CD4-positive, alpha-beta memory T cell (primary cell): ENCODE data around the gene SON. TPM values are rescaled to one million over a fixed set of nuclear protein-coding genes. Genes with fewer than 3 reads are reported as not detected.

Experiments used
- CTCF ChIA-PET: fragments of 350-600 bp; sonication (Branson Sonifier 250); formaldehyde crosslinking; loops from one replicate; lab custom pipeline; 2021; ENCODE audit warnings: inconsistent platforms; ENCODE audit not compliant: partially characterized antibody; lab: Charles Lee
- POLR2A ChIA-PET: fragments of 350-600 bp; sonication (Branson Sonifier 250); formaldehyde crosslinking; loops from one replicate; lab custom pipeline; 2021; ENCODE audit not compliant: partially characterized antibody; lab: Charles Lee
- DNase-seq, 5 donors: peaks; one replicate each; pipeline versions ENCODE4 v3.0.0 to v3.0.0-alpha.2; 2020 to 2022; ENCODE audit warnings: mixed read lengths in 1 of 5
- H3K27ac ChIP-seq: one replicate; pipeline ENCODE4 v1.7.0; 2013; ENCODE audit warnings: low read depth, low read length
- H3K27me3 ChIP-seq: 2 replicates; pipeline ENCODE4 v1.7.0; 2013; ENCODE audit warnings: mild to moderate bottlenecking, low read length, moderate library complexity; ENCODE audit not compliant: insufficient read depth
- H3K36me3 ChIP-seq: 2 replicates; pipeline ENCODE4 v1.7.0; 2013; ENCODE audit warnings: mild to moderate bottlenecking, low read length, moderate library complexity; ENCODE audit not compliant: insufficient read depth
- H3K4me1 ChIP-seq: 2 replicates; pipeline ENCODE4 v1.7.0; 2013; ENCODE audit warnings: mild to moderate bottlenecking, low read length, moderate library complexity; ENCODE audit not compliant: insufficient read depth
- H3K4me3 ChIP-seq, 2 donors: one replicate each; pipeline ENCODE4 v1.7.0; 2013; ENCODE audit warnings: low read length in 2 of 2, mild to moderate bottlenecking in 1 of 2
- H3K9me3 ChIP-seq, 2 donors: one replicate each; pipeline ENCODE4 v1.7.0; 2013; ENCODE audit warnings: low read length in 2 of 2, control low read depth in 1 of 2; ENCODE audit not compliant: control insufficient read depth in 1 of 2
- H3K27ac Mint-ChIP-seq, 7 donors: one replicate each; pipeline ENCODE4 v1.8.0; 2020 to 2021; ENCODE audit warnings: mixed read lengths in 7 of 7, mild to moderate bottlenecking in 6 of 7, inconsistent platforms in 3 of 7, moderate library complexity in 3 of 7
- H3K27me3 Mint-ChIP-seq, 2 donors: one replicate each; pipeline ENCODE4 v1.8.0; 2020 to 2021; ENCODE audit warnings: mixed read lengths in 2 of 2
- H3K36me3 Mint-ChIP-seq, 2 donors: one replicate each; pipeline ENCODE4 v1.8.0; 2020 to 2021; ENCODE audit warnings: mixed read lengths in 2 of 2, inconsistent platforms in 1 of 2, mild to moderate bottlenecking in 1 of 2
- H3K4me1 Mint-ChIP-seq, 4 donors: one replicate each; pipeline ENCODE4 v1.8.0; 2020 to 2021; ENCODE audit warnings: mixed read lengths in 4 of 4, mild to moderate bottlenecking in 1 of 4
- H3K4me3 Mint-ChIP-seq, 8 donors: one replicate each; pipeline ENCODE4 v1.8.0; 2020 to 2021; ENCODE audit warnings: mixed read lengths in 8 of 8, mild to moderate bottlenecking in 7 of 8, moderate library complexity in 6 of 8, inconsistent platforms in 3 of 8
- H3K9me3 Mint-ChIP-seq, 8 donors: one replicate each; pipeline ENCODE4 v1.8.0; 2020 to 2021; ENCODE audit warnings: mixed read lengths in 8 of 8, mild to moderate bottlenecking in 5 of 8, inconsistent platforms in 3 of 8, moderate library complexity in 1 of 8
- intact Hi-C: fragments of 100-400 bp; cut with micrococcal nuclease; formaldehyde crosslinking; loops from one replicate; pipeline ENCODE4 v1.15.1; 2023
- polyA plus RNA-seq, 2 donors: library from polyadenylated mRNA; unstranded; fragments of 300-500 nt; fragmentation: Illumina TruSeq; gene quantifications; one replicate each; pipeline ENCODE4 v1.2.3, GENCODE V29; 2021
- total RNA-seq, 2 experiments: library from RNA; stranded (reverse); gene quantifications; one replicate each; pipeline ENCODE4 v1.2.3, GENCODE V29; 2021

SON gene
- total and polyA plus RNA-seq, 4 experiments from 2014 or later = 314 to 639 (median 445) TPM

DNA sequence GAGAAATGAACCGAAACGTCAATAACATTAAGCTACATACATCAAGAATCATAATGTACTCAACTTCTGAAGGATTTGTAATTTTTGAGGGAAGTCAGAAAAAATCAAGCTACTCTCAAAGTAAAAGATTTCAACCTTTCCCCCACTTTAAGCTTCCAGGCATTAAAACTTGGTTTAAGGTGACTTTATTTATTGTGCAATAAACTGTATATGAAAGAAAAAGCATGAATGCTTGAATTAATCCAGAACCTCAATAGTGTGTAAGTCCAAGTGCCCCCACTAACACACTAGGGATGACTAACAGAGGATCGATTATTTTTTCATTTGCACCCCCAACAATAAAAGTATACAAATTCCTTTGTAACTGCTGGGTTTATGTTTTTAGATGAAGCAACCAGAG is 11.8 kb upstream of the SON start:
- Histone ChIP-seq H3K4me1 (no peaks in the 10 kb centered on the region), H3K4me3 (no peak overlapping the region), H3K27ac (no peak overlapping the region), H3K36me3 (peaks cover 70% of the 10 kb centered on the region), H3K27me3 (no peaks in the 10 kb centered on the region), H3K9me3 (no peaks in the 10 kb centered on the region)
- ChIA-PET POLR2A (interaction anchor here (1.4 kb wide), 1 partner anchor 40 kb away, joined by 3 read pairs; the partner anchor contains the start of gene DNAJC28), CTCF (interaction anchor here (1.6 kb wide), 1 partner anchor 75 kb away, joined by 6 read pairs; no protein-coding TSS in a partner anchor)
- Mint-ChIP-seq H3K27me3 (no peaks in the 10 kb centered on the region), H3K9me3 (no peaks in the 10 kb centered on the region), H3K4me3 (no peak overlapping the region), H3K27ac (no peak overlapping the region), H3K36me3 (peaks cover 43 to 77% of the 10 kb centered on the region in 2 donors), H3K4me1 (no peaks in the 10 kb centered on the region)
- intact Hi-C loops = no loop called here
- DNase-seq = no peak

- Mint-ChIP-seq H3K4me1 (peaks cover 12 to 27% (median 22%) of the 10 kb centered on the region in 4 donors), H3K27ac (peak overlapping the region in 4 of 7 donors; percentile 28 to 68 (median 33)), H3K27me3 (no peaks in the 10 kb centered on the region), H3K9me3 (no peaks in the 10 kb centered on the region), H3K4me3 (no peak overlapping the region), H3K36me3 (peaks cover 28 to 58% of the 10 kb centered on the region in 2 donors)
- CTCF ChIA-PET = interaction anchor here (1.1 kb wide), 1 partner anchor 766 kb away, joined by 4 read pairs; the partner anchor contains the start of gene PAXBP1
- Histone ChIP-seq H3K4me1 (peaks cover 19% of the 10 kb centered on the region), H3K4me3 (no peak overlapping the region), H3K27me3 (no peaks in the 10 kb centered on the region), H3K27ac (no peak overlapping the region), H3K36me3 (peaks cover 51% of the 10 kb centered on the region), H3K9me3 (no peaks in the 10 kb centered on the region)
- no peak for DNase-seq
- POLR2A ChIA-PET = no interaction called here
- intact Hi-C loops = no loop called here
Measured at GRCh38 chr21:33537212-33537611, 5.6 kb upstream of the SON start.

- POLR2A ChIA-PET = interaction anchor here (1.0 to 4.7 kb wide), 2 partner anchors 60 to 768 kb away, joined by 4 to 93 read pairs; partner anchors contain the start of genes PAXBP1 and TMEM50B
Measured at GRCh38 chr21:33539616-33540015, 3.2 kb upstream of the SON start.

DNA sequence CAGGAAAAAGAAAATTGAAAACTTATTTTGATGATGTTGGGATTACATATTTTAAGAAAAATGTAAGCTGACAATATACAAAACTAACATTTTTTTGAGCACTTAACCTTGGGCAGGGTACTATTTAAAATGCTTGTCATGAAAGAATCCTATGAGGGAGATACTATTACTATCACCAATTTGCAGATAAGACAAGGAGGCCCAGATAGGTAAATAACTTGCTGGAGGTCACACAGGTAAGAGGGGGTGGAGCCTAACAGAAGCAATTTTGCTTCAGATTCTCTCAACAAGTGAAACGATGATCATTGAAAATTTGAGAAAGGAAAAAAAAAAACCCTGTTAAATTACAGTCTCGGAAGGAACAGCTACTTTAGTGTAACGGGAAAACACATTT is 2.1 kb upstream of the SON start:
- ChIA-PET POLR2A (interaction anchor here (2.3 to 4.7 kb wide), 3 partner anchors 30 to 61 kb away, joined by 8 to 93 read pairs (median 38); partner anchors contain the start of genes DONSON and TMEM50B), CTCF (interaction anchor here (2.1 kb wide), 1 partner anchor 65 kb away, joined by 6 read pairs; no protein-coding TSS in a partner anchor)
- no peaks in the 10 kb centered on the region for H3K9me3 ChIP-seq
- Mint-ChIP-seq H3K4me3 (peak overlapping the region; percentile 69 to 99 (median 90)), H3K4me1 (peaks cover 25 to 58% (median 37%) of the 10 kb centered on the region in 4 donors), H3K36me3 (peaks cover 16 to 54% of the 10 kb centered on the region in 2 donors), H3K9me3 (peaks cover 0 to 4% (median 0%) of the 10 kb centered on the region in 8 donors), H3K27me3 (no peaks in the 10 kb centered on the region), H3K27ac (peak overlapping the region; percentile 54 to 100 (median 91))
- peaks cover 23% of the 10 kb centered on the region for H3K36me3 ChIP-seq
- DNase-seq = no peak
- H3K4me3 ChIP-seq = no peak overlapping the region
- intact Hi-C loops = loop anchor here (5.0 to 10.0 kb wide), 2 partner anchors 156 to 1507 kb away; partner anchors contain the start of gene RUNX1
- peaks cover 38% of the 10 kb centered on the region for H3K4me1 ChIP-seq
- no peaks in the 10 kb centered on the region for H3K27me3 ChIP-seq
- no peak overlapping the region for H3K27ac ChIP-seq

More at GRCh38 chr21:33539616-33540015, 3.2 kb upstream of the SON start:
- Histone ChIP-seq H3K27me3 (no peaks in the 10 kb centered on the region), H3K36me3 (peaks cover 31% of the 10 kb centered on the region), H3K27ac (no peak overlapping the region), H3K4me3 (no peak overlapping the region), H3K4me1 (peaks cover 27% of the 10 kb centered on the region), H3K9me3 (no peaks in the 10 kb centered on the region)
- H3K4me3 Mint-ChIP-seq = no peak overlapping the region
- intact Hi-C loops = loop anchor here (5.0 to 10.0 kb wide), 2 partner anchors 155 to 1508 kb away; partner anchors contain the start of gene RUNX1
- H3K4me1 Mint-ChIP-seq = peaks cover 17 to 49% (median 31%) of the 10 kb centered on the region in 4 donors
- no peak for DNase-seq
- H3K9me3 Mint-ChIP-seq = peaks cover 0 to 4% (median 0%) of the 10 kb centered on the region in 8 donors
- peaks cover 18 to 63% of the 10 kb centered on the region in 2 donors for H3K36me3 Mint-ChIP-seq
- H3K27ac Mint-ChIP-seq = peak overlapping the region in 1 of 7 donors; percentile 31
- no peaks in the 10 kb centered on the region for H3K27me3 Mint-ChIP-seq
- CTCF ChIA-PET = no interaction called here

DNA sequence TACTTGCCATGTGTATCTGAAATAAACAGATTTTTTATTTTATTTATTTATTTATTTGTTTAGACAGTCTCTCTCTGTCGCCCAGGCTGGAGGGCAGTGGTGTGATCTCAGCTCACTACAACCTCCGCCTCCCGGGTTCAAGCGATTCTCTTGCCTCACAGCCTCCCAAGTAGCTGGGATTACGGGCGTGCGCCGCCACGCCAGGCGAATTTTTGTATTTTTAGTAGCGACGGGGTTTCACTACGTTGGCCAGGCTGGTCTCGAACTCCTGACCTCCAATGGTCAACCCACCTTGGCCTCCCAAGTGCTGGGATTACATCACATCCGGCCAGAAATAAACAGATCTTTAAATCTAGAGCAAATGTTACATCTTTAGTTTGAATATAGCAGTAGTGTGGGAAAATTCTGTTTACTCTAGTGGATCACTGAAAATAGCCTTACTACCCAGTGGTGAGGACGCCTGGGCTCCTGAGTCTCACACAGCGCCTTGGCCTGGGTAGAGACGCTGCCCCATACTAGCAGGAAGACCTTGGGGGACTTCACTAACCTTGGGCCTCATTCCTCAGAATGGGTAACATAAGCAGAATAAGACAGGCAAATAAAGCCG is 1.6 kb upstream of the SON start:
- Histone ChIP-seq H3K4me3 (peak overlapping the region; percentile 87 to 96), H3K36me3 (peaks cover 19% of the 10 kb centered on the region), H3K4me1 (peaks cover 43% of the 10 kb centered on the region), H3K27ac (peak overlapping the region; percentile 99), H3K9me3 (no peaks in the 10 kb centered on the region), H3K27me3 (no peaks in the 10 kb centered on the region)
- intact Hi-C loops = loop anchor here (5.0 to 10.0 kb wide), 2 partner anchors 156 to 1506 kb away; partner anchors contain the start of gene RUNX1
- Mint-ChIP-seq H3K27ac (peak overlapping the region; percentile 98 to 100 (median 100)), H3K36me3 (peaks cover 20 to 55% of the 10 kb centered on the region in 2 donors), H3K27me3 (no peaks in the 10 kb centered on the region), H3K4me3 (peak overlapping the region; percentile 96 to 100 (median 98)), H3K4me1 (peaks cover 28 to 63% (median 42%) of the 10 kb centered on the region in 4 donors), H3K9me3 (peaks cover 0 to 4% (median 0%) of the 10 kb centered on the region in 8 donors)
- ChIA-PET POLR2A (interaction anchor here (1.1 to 4.7 kb wide), 11 partner anchors 10 to 928 kb away, joined by 4 to 93 read pairs (median 8); partner anchors contain the start of genes CFAP298, DNAJC28, DONSON and IFNAR1), CTCF (interaction anchor here (2.1 kb wide), 1 partner anchor 65 kb away, joined by 6 read pairs; no protein-coding TSS in a partner anchor)
- peak in 1 of 5 donors; percentile 20 for DNase-seq

DNA sequence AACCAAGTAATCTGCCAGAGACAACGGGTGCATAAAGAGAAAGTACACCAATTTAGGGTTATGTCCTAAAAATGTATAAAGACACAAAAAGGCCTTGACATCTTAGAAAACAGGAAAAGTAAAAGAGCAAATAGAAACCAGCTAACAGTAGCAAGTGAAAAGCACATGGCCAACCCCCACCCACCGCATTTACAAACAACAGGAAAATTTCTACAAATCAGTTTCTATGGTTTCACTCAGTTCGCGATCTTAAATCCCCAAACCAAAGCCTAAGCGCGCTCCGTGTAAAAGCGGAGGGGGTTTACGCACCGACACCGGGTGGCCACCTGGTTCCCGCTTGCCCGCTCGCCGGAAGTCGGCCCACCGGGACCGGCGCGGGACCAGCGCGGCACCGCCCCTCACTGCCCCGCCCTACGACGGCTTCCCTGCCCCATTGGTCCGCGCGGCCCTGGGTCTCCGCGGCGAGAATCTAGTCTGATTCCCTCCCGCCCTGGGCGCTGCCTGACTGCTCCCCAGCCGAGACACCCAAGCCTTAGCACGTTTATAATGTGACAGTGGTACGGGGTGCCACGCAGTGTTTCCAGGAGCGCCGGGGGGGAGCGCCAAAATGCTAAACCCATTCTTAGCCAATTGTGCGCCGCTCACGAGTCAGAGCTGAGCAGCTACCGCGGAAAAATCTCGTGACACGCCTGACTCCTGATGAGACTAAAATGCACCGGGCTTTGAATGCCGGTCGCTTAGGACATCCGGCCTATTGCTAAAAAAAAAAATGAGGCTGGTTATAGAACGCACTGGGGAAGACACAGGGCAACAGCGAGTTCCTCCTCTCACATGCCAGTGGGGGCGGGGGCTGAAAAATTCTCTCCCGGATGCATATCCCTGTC is 840 bp upstream of the SON start, which contains the start of gene GART:
Gene GART, minus strand, starts transcription at position 362 of the 884 bp plus-strand sequence. CDS start 2,802 bp downstream, outside the sequence.
- Histone ChIP-seq H3K4me1 (peaks cover 44% of the 10 kb centered on the region), H3K4me3 (peak within 1 kb of the TSS; percentile 87 to 96), H3K27ac (peak within 1 kb of the TSS; percentile 99), H3K9me3 (no peaks in the 10 kb centered on the region), H3K27me3 (no peaks in the 10 kb centered on the region), H3K36me3 (peaks cover 11% of the 10 kb centered on the region)
- Mint-ChIP-seq H3K27ac (peak within 1 kb of the TSS; percentile 98 to 100 (median 100)), H3K4me3 (peak within 1 kb of the TSS; percentile 96 to 100 (median 98)), H3K27me3 (no peaks in the 10 kb centered on the region), H3K9me3 (peaks cover 0 to 4% (median 0%) of the 10 kb centered on the region in 8 donors), H3K36me3 (peaks cover 16 to 47% of the 10 kb centered on the region in 2 donors), H3K4me1 (peaks cover 27 to 65% (median 43%) of the 10 kb centered on the region in 4 donors)
- peak; percentile 79 to 87 (median 82) for DNase-seq
- ChIA-PET POLR2A (interaction anchor here (0.6 to 4.7 kb wide), 18 partner anchors 9 to 1392 kb away, joined by 3 to 93 read pairs (median 7); partner anchors contain the start of genes CFAP298, DNAJC28, DONSON and IFNAR1), CTCF (interaction anchor here (1.0 to 2.1 kb wide), 3 partner anchors 47 to 64 kb away, joined by 3 to 6 read pairs (median 3); partner anchors contain the start of genes DONSON and TMEM50B)
- intact Hi-C loops = loop anchor here (1.0 to 10.0 kb wide), 8 partner anchors 51 to 1505 kb away; partner anchors contain the start of genes CFAP298, DNAJC28, IFNAR1 and ITSN1
